ENCODE data around the gene CCL3. TPM values are rescaled to one million over a fixed set of nuclear protein-coding genes. Genes with fewer than 3 reads are reported as not detected.
"Not testable (repeated sequence)": the region's sequence is repeated elsewhere in the genome, so short reads cannot be mapped to it uniquely, and the experiment has no call there.

Gene CCL3
- total and polyA plus RNA-seq, 2 experiments from 2014 or later: not detected

GRCh38 chr17:36108265-36108664, 18.3 kb upstream of the CCL3 start:
- peaks cover 19% of the 10 kb centered on the region for H3K9me3 Mint-ChIP-seq
- H3K27ac ChIP-seq (ENCODE audit: low read depth); H3K4me3 ChIP-seq; H3K27ac Mint-ChIP-seq; H3K79me2 ChIP-seq (replicated peaks; ENCODE audit: insufficient read depth); H4K20me1 ChIP-seq (replicated peaks; ENCODE audit: insufficient read depth); ATAC-seq; H3K4me1 ChIP-seq (ENCODE audit: insufficient read depth); H3K4me1 Mint-ChIP-seq; H3K27me3 Mint-ChIP-seq (ENCODE audit: insufficient read depth, low read depth, poor library complexity); H3K27me3 ChIP-seq (ENCODE audit: insufficient read depth); H3K9me2 ChIP-seq (ENCODE audit: insufficient read depth); H2AFZ ChIP-seq; H3K4me2 ChIP-seq; H3K36me3 ChIP-seq (ENCODE audit: insufficient read depth); DNase-seq (ENCODE audit: low spot score); H3K4me3 Mint-ChIP-seq; H3F3A ChIP-seq (replicated peaks; ENCODE audit: low read depth): not testable (repeated sequence)
- peaks cover 11% of the 10 kb centered on the region; the same call in 2 of the 3 replicates for H3K36me3 Mint-ChIP-seq (ENCODE audit: low read depth)

- Histone ChIP-seq H4K20me1 (replicated peaks; ENCODE audit: insufficient read depth) (no peaks in the 10 kb centered on the region), H3K9me2 (ENCODE audit: insufficient read depth) (no peaks in the 10 kb centered on the region), H3K27me3 (ENCODE audit: insufficient read depth) (no peaks in the 10 kb centered on the region), H2AFZ (no peak overlapping the region), H3K36me3 (ENCODE audit: insufficient read depth) (no peaks in the 10 kb centered on the region), H3K4me2 (no peak overlapping the region), H3F3A (replicated peaks; ENCODE audit: low read depth) (no peaks in the 10 kb centered on the region), H3K4me1 (ENCODE audit: insufficient read depth) (no peaks in the 10 kb centered on the region), H3K4me3 (no peak overlapping the region), H3K27ac (ENCODE audit: low read depth) (no peak overlapping the region), H3K79me2 (replicated peaks; ENCODE audit: insufficient read depth) (no peaks in the 10 kb centered on the region)
- H3K9me3 Mint-ChIP-seq: peaks cover 15% of the 10 kb centered on the region
- DNase-seq (ENCODE audit: low spot score) (no peak), ATAC-seq (no peak)
- peaks cover 7% of the 10 kb centered on the region; the same call in 2 of the 3 replicates for H3K36me3 Mint-ChIP-seq (ENCODE audit: low read depth)
- H3K27ac Mint-ChIP-seq: no peak overlapping the region
- H3K4me1 Mint-ChIP-seq: no peaks in the 10 kb centered on the region
- no peak overlapping the region for H3K4me3 Mint-ChIP-seq
- TF ChIP-seq STAT1 (IDR thresholded peaks at IDR 0.05; ENCODE audit: unreplicated experiment) (no peak), REST (IDR thresholded peaks at IDR 0.05; ENCODE audit: unreplicated experiment) (no peak), EZH2 (IDR thresholded peaks at IDR 0.05; ENCODE audit: low read depth, unreplicated experiment) (no peak), POLR2AphosphoS5 (IDR thresholded peaks at IDR 0.05; ENCODE audit: low read depth) (no peak), NANOG (IDR thresholded peaks at IDR 0.05; ENCODE audit: borderline replicate concordance) (no peak), ZNF114 (CRISPR knock-in tag; IDR thresholded peaks at IDR 0.05) (no peak), ZNF331 (CRISPR knock-in tag; IDR thresholded peaks at IDR 0.05; ENCODE audit: low read depth) (no peak), EZH2phosphoT487 (IDR thresholded peaks at IDR 0.05; ENCODE audit: unreplicated experiment) (no peak), JUNB (IDR thresholded peaks at IDR 0.05; ENCODE audit: unreplicated experiment) (no peak)
- TF ChIP-seq, protein P1, sequence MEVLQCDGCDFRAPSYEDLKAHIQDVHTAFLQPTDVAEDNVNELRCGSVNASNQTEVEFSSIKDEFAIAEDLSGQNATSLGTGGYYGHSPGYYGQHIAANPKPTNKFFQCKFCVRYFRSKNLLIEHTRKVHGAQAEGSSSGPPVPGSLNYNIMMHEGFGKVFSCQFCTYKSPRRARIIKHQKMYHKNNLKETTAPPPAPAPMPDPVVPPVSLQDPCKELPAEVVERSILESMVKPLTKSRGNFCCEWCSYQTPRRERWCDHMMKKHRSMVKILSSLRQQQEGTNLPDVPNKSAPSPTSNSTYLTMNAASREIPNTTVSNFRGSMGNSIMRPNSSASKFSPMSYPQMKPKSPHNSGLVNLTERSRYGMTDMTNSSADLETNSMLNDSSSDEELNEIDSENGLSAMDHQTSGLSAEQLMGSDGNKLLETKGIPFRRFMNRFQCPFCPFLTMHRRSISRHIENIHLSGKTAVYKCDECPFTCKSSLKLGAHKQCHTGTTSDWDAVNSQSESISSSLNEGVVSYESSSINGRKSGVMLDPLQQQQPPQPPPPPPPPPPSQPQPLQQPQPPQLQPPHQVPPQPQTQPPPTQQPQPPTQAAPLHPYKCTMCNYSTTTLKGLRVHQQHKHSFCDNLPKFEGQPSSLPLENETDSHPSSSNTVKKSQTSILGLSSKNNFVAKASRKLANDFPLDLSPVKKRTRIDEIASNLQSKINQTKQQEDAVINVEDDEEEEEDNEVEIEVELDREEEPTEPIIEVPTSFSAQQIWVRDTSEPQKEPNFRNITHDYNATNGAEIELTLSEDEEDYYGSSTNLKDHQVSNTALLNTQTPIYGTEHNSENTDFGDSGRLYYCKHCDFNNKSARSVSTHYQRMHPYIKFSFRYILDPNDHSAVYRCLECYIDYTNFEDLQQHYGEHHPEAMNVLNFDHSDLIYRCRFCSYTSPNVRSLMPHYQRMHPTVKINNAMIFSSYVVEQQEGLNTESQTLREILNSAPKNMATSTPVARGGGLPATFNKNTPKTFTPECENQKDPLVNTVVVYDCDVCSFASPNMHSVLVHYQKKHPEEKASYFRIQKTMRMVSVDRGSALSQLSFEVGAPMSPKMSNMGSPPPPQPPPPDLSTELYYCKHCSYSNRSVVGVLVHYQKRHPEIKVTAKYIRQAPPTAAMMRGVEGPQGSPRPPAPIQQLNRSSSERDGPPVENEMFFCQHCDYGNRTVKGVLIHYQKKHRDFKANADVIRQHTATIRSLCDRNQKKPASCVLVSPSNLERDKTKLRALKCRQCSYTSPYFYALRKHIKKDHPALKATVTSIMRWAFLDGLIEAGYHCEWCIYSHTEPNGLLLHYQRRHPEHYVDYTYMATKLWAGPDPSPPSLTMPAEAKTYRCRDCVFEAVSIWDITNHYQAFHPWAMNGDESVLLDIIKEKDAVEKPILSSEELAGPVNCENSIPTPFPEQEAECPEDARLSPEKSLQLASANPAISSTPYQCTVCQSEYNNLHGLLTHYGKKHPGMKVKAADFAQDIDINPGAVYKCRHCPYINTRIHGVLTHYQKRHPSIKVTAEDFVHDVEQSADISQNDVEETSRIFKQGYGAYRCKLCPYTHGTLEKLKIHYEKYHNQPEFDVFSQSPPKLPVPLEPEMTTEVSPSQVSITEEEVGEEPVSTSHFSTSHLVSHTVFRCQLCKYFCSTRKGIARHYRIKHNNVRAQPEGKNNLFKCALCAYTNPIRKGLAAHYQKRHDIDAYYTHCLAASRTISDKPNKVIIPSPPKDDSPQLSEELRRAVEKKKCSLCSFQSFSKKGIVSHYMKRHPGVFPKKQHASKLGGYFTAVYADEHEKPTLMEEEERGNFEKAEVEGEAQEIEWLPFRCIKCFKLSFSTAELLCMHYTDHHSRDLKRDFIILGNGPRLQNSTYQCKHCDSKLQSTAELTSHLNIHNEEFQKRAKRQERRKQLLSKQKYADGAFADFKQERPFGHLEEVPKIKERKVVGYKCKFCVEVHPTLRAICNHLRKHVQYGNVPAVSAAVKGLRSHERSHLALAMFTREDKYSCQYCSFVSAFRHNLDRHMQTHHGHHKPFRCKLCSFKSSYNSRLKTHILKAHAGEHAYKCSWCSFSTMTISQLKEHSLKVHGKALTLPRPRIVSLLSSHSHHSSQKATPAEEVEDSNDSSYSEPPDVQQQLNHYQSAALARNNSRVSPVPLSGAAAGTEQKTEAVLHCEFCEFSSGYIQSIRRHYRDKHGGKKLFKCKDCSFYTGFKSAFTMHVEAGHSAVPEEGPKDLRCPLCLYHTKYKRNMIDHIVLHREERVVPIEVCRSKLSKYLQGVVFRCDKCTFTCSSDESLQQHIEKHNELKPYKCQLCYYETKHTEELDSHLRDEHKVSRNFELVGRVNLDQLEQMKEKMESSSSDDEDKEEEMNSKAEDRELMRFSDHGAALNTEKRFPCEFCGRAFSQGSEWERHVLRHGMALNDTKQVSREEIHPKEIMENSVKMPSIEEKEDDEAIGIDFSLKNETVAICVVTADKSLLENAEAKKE (CRISPR knock-in tag; IDR thresholded peaks at IDR 0.05): no peak
- peaks cover 2% of the 10 kb centered on the region for H3K27me3 Mint-ChIP-seq (ENCODE audit: insufficient read depth, low read depth, poor library complexity)
Observed at GRCh38 chr17:36107660-36108059, 17.7 kb upstream of the CCL3 start.
